ENCODE data around the gene DGKD.
A peak's percentile ranks its signal among the peaks of the same experiment; 100 is the strongest.

Gene DGKD, protein sequence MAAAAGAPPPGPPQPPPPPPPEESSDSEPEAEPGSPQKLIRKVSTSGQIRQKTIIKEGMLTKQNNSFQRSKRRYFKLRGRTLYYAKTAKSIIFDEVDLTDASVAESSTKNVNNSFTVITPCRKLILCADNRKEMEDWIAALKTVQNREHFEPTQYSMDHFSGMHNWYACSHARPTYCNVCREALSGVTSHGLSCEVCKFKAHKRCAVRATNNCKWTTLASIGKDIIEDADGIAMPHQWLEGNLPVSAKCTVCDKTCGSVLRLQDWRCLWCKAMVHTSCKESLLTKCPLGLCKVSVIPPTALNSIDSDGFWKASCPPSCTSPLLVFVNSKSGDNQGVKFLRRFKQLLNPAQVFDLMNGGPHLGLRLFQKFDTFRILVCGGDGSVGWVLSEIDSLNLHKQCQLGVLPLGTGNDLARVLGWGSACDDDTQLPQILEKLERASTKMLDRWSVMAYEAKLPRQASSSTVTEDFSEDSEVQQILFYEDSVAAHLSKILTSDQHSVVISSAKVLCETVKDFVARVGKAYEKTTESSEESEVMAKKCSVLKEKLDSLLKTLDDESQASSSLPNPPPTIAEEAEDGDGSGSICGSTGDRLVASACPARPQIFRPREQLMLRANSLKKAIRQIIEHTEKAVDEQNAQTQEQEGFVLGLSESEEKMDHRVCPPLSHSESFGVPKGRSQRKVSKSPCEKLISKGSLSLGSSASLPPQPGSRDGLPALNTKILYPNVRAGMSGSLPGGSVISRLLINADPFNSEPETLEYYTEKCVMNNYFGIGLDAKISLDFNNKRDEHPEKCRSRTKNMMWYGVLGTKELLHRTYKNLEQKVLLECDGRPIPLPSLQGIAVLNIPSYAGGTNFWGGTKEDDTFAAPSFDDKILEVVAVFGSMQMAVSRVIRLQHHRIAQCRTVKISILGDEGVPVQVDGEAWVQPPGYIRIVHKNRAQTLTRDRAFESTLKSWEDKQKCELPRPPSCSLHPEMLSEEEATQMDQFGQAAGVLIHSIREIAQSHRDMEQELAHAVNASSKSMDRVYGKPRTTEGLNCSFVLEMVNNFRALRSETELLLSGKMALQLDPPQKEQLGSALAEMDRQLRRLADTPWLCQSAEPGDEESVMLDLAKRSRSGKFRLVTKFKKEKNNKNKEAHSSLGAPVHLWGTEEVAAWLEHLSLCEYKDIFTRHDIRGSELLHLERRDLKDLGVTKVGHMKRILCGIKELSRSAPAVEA

DNA sequence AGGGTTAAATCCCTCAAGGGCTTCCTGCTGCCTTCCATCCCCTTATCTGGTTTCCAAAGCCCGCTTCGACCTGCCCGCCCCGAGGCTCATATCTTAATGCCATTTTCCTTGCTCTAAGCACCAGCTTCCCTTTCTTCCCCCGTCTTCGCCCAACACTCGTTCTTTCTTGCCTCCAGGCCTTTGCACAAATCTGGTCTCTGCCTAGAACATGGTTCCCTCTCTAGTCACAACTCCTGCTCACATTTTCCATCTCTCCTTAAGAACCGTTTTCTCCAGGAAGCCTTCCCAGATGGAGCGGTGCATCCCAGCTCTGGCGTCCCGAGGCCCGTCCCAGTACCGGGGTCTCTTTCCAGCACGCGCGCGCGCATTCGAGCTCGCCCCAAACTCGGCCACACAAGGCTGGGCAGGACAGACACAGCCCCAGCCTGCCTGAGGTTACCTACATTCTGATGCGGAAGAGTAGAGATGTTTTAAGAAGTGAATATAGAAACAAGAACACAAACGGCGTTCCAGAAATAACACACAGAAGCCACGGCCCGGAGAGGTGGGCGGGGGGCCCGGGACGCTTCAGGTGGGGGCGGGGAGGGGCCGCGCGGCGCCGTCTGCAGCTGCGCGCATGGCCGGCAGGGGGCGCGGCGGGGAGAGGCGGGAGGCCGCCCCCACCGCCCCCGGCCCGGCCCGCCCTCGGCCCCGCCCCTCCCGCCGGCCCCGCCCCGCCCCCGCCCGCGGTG, at the start of gene DGKD:
Gene DGKD, plus strand, starts transcription at position 726 of the 731 bp plus-strand sequence. CDS start 25 bp downstream, outside the sequence.
- H3K4me3 ChIP-seq (replicated peaks; ENCODE audit: low read depth, low read length), result peak within 1 kb of the TSS; percentile 84
- DNase-seq (ENCODE audit: extremely low read depth, low read depth), result no peak
- peak; percentile 3 for TF ChIP-seq CTCF (IDR thresholded peaks at IDR 0.05; ENCODE audit: low read depth, low read length, missing control alignments)

- no peak within 1 kb of the TSS for H3K4me3 ChIP-seq (replicated peaks; ENCODE audit: low read depth, low read length)
- no peak for TF ChIP-seq CTCF (IDR thresholded peaks at IDR 0.05; ENCODE audit: low read depth, low read length, missing control alignments)
- DNase-seq (ENCODE audit: extremely low read depth, low read depth), result no peak
Measured at GRCh38 chr2:233307565-233307964, 46.7 kb upstream of the DGKD start, which contains the start of gene SAG. TSS of gene SAG (plus strand) at chr2:233307816. CDS start at chr2:233309190, 1,374 bp downstream.

- no peak for TF ChIP-seq CTCF (IDR thresholded peaks at IDR 0.05; ENCODE audit: low read depth, low read length, missing control alignments)
- no peak overlapping the region for H3K4me3 ChIP-seq (replicated peaks; ENCODE audit: low read depth, low read length)
- DNase-seq (ENCODE audit: extremely low read depth, low read depth), result no peak
Measured at GRCh38 chr2:233311241-233311926, 42.9 kb upstream of the DGKD start.

GRCh38 chr2:233312874-233313273, 41.4 kb upstream of the DGKD start:
- no peak overlapping the region for H3K4me3 ChIP-seq (replicated peaks; ENCODE audit: low read depth, low read length)
- TF ChIP-seq CTCF (IDR thresholded peaks at IDR 0.05; ENCODE audit: low read depth, low read length, missing control alignments), result no peak
- no peak for DNase-seq (ENCODE audit: extremely low read depth, low read depth)

GRCh38 chr2:233314180-233314925, 39.9 kb upstream of the DGKD start:
- no peak for DNase-seq (ENCODE audit: extremely low read depth, low read depth)
- TF ChIP-seq CTCF (IDR thresholded peaks at IDR 0.05; ENCODE audit: low read depth, low read length, missing control alignments), result no peak
- no peak overlapping the region for H3K4me3 ChIP-seq (replicated peaks; ENCODE audit: low read depth, low read length)

Measured in HFF-Myc (cell line).